ENCODE measurements around the gene ZNF385B.

DNA sequence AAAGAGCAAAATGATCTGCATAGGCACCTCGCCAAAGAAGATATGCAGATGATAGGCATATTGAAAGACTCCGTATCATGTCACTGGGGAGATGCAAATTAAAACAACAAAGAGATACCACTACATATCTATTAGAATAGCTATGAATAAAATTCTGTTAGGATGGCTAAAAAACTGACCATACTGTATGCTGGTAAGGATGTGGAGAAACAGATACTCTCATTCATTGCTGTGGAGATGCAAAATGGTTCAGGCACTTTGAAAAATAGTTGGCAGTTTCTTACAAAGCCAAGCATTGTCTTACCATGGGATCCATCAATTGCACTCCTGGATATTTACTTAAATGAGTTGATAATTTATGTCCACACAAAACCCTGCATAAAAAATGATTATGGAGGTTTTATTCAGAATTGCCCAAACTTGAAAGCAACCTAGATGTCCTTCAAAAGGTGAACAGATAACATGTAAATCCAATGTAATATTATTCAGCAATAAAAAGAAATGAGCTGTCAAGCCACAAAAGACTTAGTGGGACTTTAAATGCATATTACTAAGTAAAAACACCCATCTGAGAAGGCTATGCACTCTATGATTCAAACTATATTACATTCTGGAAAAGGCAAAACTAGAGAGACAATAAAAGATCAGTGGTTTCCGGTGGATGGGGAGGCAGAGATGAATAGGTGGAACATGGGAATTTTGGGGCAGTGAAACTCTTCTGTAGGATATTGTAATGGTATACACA lies 31.2 kb downstream of the ZNF385B start:
- TF ChIP-seq, protein P1, sequence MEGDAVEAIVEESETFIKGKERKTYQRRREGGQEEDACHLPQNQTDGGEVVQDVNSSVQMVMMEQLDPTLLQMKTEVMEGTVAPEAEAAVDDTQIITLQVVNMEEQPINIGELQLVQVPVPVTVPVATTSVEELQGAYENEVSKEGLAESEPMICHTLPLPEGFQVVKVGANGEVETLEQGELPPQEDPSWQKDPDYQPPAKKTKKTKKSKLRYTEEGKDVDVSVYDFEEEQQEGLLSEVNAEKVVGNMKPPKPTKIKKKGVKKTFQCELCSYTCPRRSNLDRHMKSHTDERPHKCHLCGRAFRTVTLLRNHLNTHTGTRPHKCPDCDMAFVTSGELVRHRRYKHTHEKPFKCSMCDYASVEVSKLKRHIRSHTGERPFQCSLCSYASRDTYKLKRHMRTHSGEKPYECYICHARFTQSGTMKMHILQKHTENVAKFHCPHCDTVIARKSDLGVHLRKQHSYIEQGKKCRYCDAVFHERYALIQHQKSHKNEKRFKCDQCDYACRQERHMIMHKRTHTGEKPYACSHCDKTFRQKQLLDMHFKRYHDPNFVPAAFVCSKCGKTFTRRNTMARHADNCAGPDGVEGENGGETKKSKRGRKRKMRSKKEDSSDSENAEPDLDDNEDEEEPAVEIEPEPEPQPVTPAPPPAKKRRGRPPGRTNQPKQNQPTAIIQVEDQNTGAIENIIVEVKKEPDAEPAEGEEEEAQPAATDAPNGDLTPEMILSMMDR (IDR thresholded peaks at IDR 0.05): no peak
- TF ChIP-seq EZH2phosphoT487 (IDR thresholded peaks at IDR 0.05) (no peak), EZH2 (IDR thresholded peaks at IDR 0.05) (no peak)

Measured in neural progenitor cell (in vitro differentiated cells).